Measurements from ENCODE around the gene RASA2. TPM values are rescaled to one million over a fixed set of nuclear protein-coding genes. Genes with fewer than 3 reads are reported as not detected.

RASA2 gene
- total and polyA plus RNA-seq, 10 of the 15 experiments (the other 5 are each of a cell fraction or from before 2014, with no cell fraction given) = 1.9 to 9.4 (median 7.2) TPM

GRCh38 chr3:141505166-141505565 is 18.3 kb downstream of the RASA2 start:
- no peak for FAIRE-seq
- ChIA-PET RAD21 (ENCODE audit: unreplicated experiment) (no interaction called here), POLR2A (interaction anchor here (0.6 kb wide), 1 partner anchor 190 kb away, joined by 3 read pairs; no protein-coding TSS in a partner anchor), CTCF (no interaction called here), SMC1A (ENCODE audit: uncharacterized antibody, unreplicated experiment) (interaction anchor here (0.6 kb wide), 1 partner anchor 29 kb away, joined by 3 read pairs; no protein-coding TSS in a partner anchor)
- Histone ChIP-seq H3K27me3 (replicated peaks in 1 of 2; ENCODE audit: control insufficient read depth in 2 of 2, insufficient read depth in 2 of 2, low read length in 1 of 2) (no peaks in the 10 kb centered on the region), H2AFZ (ENCODE audit: control insufficient read depth, low read depth, low read length) (no peak overlapping the region), H3K4me1 (ENCODE audit: control insufficient read depth, insufficient read depth, low read length) (no peaks in the 10 kb centered on the region), H3K79me2 (ENCODE audit: control insufficient read depth, insufficient read depth, low read length) (peaks cover 2% of the 10 kb centered on the region; the same call in 1 of the 2 replicates), H3K9ac (ENCODE audit: control insufficient read depth, insufficient read depth, low read length) (no peak overlapping the region), H3K9me3 (replicated peaks; ENCODE audit: control insufficient read depth, insufficient read depth, low read length) (no peaks in the 10 kb centered on the region), H3K4me2 (ENCODE audit: control insufficient read depth, insufficient read depth) (no peak overlapping the region), H4K20me1 (ENCODE audit: control insufficient read depth, insufficient read depth) (no peaks in the 10 kb centered on the region), H3K27ac (ENCODE audit: control insufficient read depth, insufficient read depth) (no peak overlapping the region), H3K36me3 (ENCODE audit: control insufficient read depth in 2 of 2, insufficient read depth in 2 of 2, low read length in 1 of 2) (no peaks in the 10 kb centered on the region), H3K4me3 (no peak overlapping the region)
- ATAC-seq = no peak
- in situ Hi-C loops (cut with MboI) (no loop called here), intact Hi-C loops (cut with micrococcal nuclease; ENCODE audit: unreplicated experiment) (no loop called here)
- DNase-seq (ENCODE audit: low read depth, low spot score) = no peak
- 60% methylated on average over 3 of the region's 3 CpGs for WGBS (ENCODE audit: insufficient coverage, insufficient replicate concordance, low lambda C conversion rate, missing lambda C conversion rate)
- BruUV-seq (replicated peaks) = no TSS peak
- no peak for TF ChIP-seq ZNF24 (IDR thresholded peaks at IDR 0.05)
- TF ChIP-seq TCF7 (IDR thresholded peaks at IDR 0.05; ENCODE audit: borderline replicate concordance) = no peak
- no peak for TF ChIP-seq ZBTB11 (CRISPR knock-in tag; IDR thresholded peaks at IDR 0.05)
- TF ChIP-seq GABPA (IDR thresholded peaks at IDR 0.05; ENCODE audit: low read depth) = no peak

GRCh38 chr3:141506071-141506470 is 19.2 kb downstream of the RASA2 start:
- RAD21 ChIA-PET (ENCODE audit: unreplicated experiment) = no interaction called here
- Histone ChIP-seq H2AFZ (ENCODE audit: control insufficient read depth, low read depth, low read length) (no peak overlapping the region), H3K4me2 (ENCODE audit: control insufficient read depth, insufficient read depth) (no peak overlapping the region), H3K27ac (ENCODE audit: control insufficient read depth, insufficient read depth) (no peak overlapping the region), H3K9me3 (replicated peaks; ENCODE audit: control insufficient read depth, insufficient read depth, low read length) (no peaks in the 10 kb centered on the region), H3K79me2 (ENCODE audit: control insufficient read depth, insufficient read depth, low read length) (peaks cover 2% of the 10 kb centered on the region), H3K9ac (ENCODE audit: control insufficient read depth, insufficient read depth, low read length) (no peak overlapping the region), H3K27me3 (replicated peaks in 1 of 2; ENCODE audit: control insufficient read depth in 2 of 2, insufficient read depth in 2 of 2, low read length in 1 of 2) (no peaks in the 10 kb centered on the region), H3K36me3 (ENCODE audit: control insufficient read depth in 2 of 2, insufficient read depth in 2 of 2, low read length in 1 of 2) (no peaks in the 10 kb centered on the region), H3K4me3 (no peak overlapping the region), H3K4me1 (ENCODE audit: control insufficient read depth, insufficient read depth, low read length) (no peaks in the 10 kb centered on the region), H4K20me1 (ENCODE audit: control insufficient read depth, insufficient read depth) (no peaks in the 10 kb centered on the region)
- no peak for DNase-seq (ENCODE audit: low read depth, low spot score)
- no peak for ATAC-seq
- no TSS peak for BruUV-seq (replicated peaks)
- in situ Hi-C loops (cut with MboI) (no loop called here), intact Hi-C loops (cut with micrococcal nuclease; ENCODE audit: unreplicated experiment) (no loop called here)
- SMC1A ChIA-PET (ENCODE audit: uncharacterized antibody, unreplicated experiment) = no interaction called here
- CTCF ChIA-PET = interaction anchor here (0.7 kb wide), 1 partner anchor 7 kb away, joined by 3 read pairs; no protein-coding TSS in a partner anchor
- FAIRE-seq = no peak
- POLR2A ChIA-PET = no interaction called here
- 93% methylated on average over 3 of the region's 3 CpGs for WGBS (ENCODE audit: insufficient coverage, insufficient replicate concordance, low lambda C conversion rate, missing lambda C conversion rate)
- TF ChIP-seq MYC (IDR thresholded peaks at IDR 0.05; ENCODE audit: insufficient read depth, insufficient read length, insufficient replicate concordance, low read length, severe bottlenecking) = no peak
- TF ChIP-seq EGR1 (IDR thresholded peaks at IDR 0.05; ENCODE audit: borderline replicate concordance in 1 of 2, low read depth in 2 of 2, low read length in 2 of 2) = no peak
- no peak for TF ChIP-seq RBBP5 (conservative IDR thresholded peaks at IDR 0.05)
- TF ChIP-seq NKRF (conservative IDR thresholded peaks at IDR 0.05) = no peak
- TF ChIP-seq POU2F2 (IDR thresholded peaks at IDR 0.05; ENCODE audit: borderline replicate concordance, low read depth, low read length) = no peak
- no peak for TF ChIP-seq PML (IDR thresholded peaks at IDR 0.05; ENCODE audit: low read length)
- no peak for TF ChIP-seq SRF (IDR thresholded peaks at IDR 0.05; ENCODE audit: low read depth in 2 of 2, low read length in 2 of 2)

All from GM12878 (cell line).